Loucy (cell line): ENCODE measurements around the gene NDUFB10.

ENCODE experiments used
- H2AFZ ChIP-seq: fragments of 200-600 bp; sonication (generic); 2 replicates; pipeline ENCODE4 v1.6.0; 2016; ENCODE audit warnings: antibody characterized with exemption, mild to moderate bottlenecking, low read length, moderate library complexity
- H3F3A ChIP-seq: fragments of 200-600 bp; 2 replicates; pipeline ENCODE4 v1.6.0; 2016; ENCODE audit warnings: antibody characterized with exemption, low read depth, mild to moderate bottlenecking
- H3K27me3 ChIP-seq: fragments of 200-600 bp; sonication (generic); 2 replicates; pipeline ENCODE4 v1.6.1; 2014; ENCODE audit warnings: low read length, mild to moderate bottlenecking; ENCODE audit not compliant: insufficient read depth, poor library complexity, severe bottlenecking
- H3K36me3 ChIP-seq: fragments of 200-600 bp; sonication (generic); 2 replicates; pipeline ENCODE4 v1.6.1; 2016; ENCODE audit warnings: low read length; ENCODE audit not compliant: insufficient read depth
- H3K4me1 ChIP-seq: fragments of 200-600 bp; sonication (generic); 2 replicates; pipeline ENCODE4 v1.5.1; 2014; ENCODE audit warnings: low read length, mild to moderate bottlenecking; ENCODE audit not compliant: insufficient read depth, poor library complexity, severe bottlenecking
- H3K4me2 ChIP-seq: fragments of 200-600 bp; sonication (generic); 2 replicates; pipeline ENCODE4 v1.6.0; 2014; ENCODE audit warnings: antibody characterized with exemption, low read length, low read depth, mild to moderate bottlenecking; ENCODE audit not compliant: poor library complexity, severe bottlenecking
- H3K4me3 ChIP-seq: fragments of 200-600 bp; sonication (generic); 2 replicates; pipeline ENCODE4 v1.5.1; 2014; ENCODE audit warnings: low read length, mild to moderate bottlenecking, mixed read lengths; ENCODE audit not compliant: poor library complexity, severe bottlenecking
- H3K79me2 ChIP-seq: fragments of 200-600 bp; sonication (generic); 2 replicates; pipeline ENCODE4 v1.6.1; 2014; ENCODE audit warnings: low read length; ENCODE audit not compliant: insufficient read depth
- H3K9ac ChIP-seq: fragments of 200-600 bp; sonication (generic); 2 replicates; pipeline ENCODE4 v1.6.0; 2014; ENCODE audit warnings: mild to moderate bottlenecking, low read depth, low read length, moderate library complexity; ENCODE audit not compliant: poor library complexity, severe bottlenecking
- H3K9me2 ChIP-seq: fragments of 200-600 bp; sonication (generic); replicated peaks from 2 replicates; pipeline ENCODE4 v1.6.1; 2016; ENCODE audit warnings: low read depth, low read length, mixed read lengths
- H3K9me3 ChIP-seq: fragments of 200-600 bp; sonication (generic); 2 replicates; pipeline ENCODE4 v1.6.1; 2014; ENCODE audit warnings: mild to moderate bottlenecking, antibody characterized with exemption, low read length, low read depth; ENCODE audit not compliant: insufficient read depth
- H4K20me1 ChIP-seq: fragments of 200-600 bp; sonication (generic); 2 replicates; pipeline ENCODE4 v1.6.0; 2014; ENCODE audit warnings: antibody characterized with exemption, low read length, mild to moderate bottlenecking; ENCODE audit not compliant: insufficient read depth, poor library complexity, severe bottlenecking
- EZH2phosphoT487 ChIP-seq: fragments of 200-600 bp; IDR thresholded peaks from 2 replicates; pipeline ENCODE4 v1.6.1; 2018; ENCODE audit warnings: antibody characterized with exemption, mild to moderate bottlenecking, moderate library complexity, borderline replicate concordance
- TF ChIP-seq, protein P1 (sequence below): fragments of 200-600 bp; sonication (generic); conservative IDR thresholded peaks from 2 replicates; pipeline ENCODE4 v1.5.1; 2014; ENCODE audit warnings: mild to moderate bottlenecking, antibody characterized with exemption, low read length

NDUFB10 gene

DNA sequence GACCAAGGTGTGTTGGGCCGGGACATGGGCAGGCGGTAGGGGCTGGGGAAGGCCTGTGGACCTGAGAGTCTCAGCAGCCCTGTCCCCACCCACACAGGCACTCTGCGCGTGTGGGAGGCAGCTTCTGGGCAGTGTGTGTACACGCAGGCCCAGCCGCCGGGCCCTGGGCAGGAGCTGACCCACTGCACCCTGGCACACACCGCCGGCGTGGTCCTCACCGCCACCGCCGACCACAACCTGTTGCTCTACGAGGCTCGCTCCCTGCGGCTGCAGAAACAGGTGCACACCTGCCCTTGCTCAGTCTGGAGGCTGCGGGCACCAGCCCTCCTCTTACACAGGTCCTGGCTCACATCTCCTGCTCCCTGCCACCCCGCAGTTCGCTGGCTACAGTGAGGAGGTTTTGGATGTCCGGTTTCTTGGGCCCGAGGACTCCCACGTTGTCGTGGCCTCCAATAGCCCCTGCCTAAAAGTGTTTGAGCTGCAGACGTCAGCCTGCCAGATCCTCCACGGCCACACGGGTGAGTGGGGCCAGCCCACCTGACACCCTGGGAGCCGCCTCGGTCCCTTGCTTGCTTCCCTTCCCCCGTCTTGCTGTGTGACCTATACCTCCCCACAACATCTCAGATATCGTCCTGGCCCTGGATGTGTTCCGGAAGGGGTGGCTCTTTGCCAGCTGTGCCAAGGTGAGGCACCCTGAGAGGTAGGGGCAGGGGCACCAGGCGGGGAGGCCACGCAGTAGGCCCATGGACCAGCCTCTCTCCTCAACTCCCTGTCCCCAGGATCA, 16.3 kb downstream of the NDUFB10 start:
- no peaks in the 10 kb centered on the region for H3K36me3 ChIP-seq
- no peak overlapping the region for H3K4me2 ChIP-seq
- TF ChIP-seq, protein P1, sequence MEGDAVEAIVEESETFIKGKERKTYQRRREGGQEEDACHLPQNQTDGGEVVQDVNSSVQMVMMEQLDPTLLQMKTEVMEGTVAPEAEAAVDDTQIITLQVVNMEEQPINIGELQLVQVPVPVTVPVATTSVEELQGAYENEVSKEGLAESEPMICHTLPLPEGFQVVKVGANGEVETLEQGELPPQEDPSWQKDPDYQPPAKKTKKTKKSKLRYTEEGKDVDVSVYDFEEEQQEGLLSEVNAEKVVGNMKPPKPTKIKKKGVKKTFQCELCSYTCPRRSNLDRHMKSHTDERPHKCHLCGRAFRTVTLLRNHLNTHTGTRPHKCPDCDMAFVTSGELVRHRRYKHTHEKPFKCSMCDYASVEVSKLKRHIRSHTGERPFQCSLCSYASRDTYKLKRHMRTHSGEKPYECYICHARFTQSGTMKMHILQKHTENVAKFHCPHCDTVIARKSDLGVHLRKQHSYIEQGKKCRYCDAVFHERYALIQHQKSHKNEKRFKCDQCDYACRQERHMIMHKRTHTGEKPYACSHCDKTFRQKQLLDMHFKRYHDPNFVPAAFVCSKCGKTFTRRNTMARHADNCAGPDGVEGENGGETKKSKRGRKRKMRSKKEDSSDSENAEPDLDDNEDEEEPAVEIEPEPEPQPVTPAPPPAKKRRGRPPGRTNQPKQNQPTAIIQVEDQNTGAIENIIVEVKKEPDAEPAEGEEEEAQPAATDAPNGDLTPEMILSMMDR: no peak
- TF ChIP-seq EZH2phosphoT487: no peak
- peaks cover 2% of the 10 kb centered on the region; the same call in 1 of the 2 replicates for H3F3A ChIP-seq
- no peaks in the 10 kb centered on the region for H3K9me3 ChIP-seq
- no peak overlapping the region for H3K4me3 ChIP-seq
- H4K20me1 ChIP-seq: no peaks in the 10 kb centered on the region
- H3K9ac ChIP-seq: no peak overlapping the region
- peaks cover 22% of the 10 kb centered on the region; the same call in 1 of the 2 replicates for H3K79me2 ChIP-seq
- no peaks in the 10 kb centered on the region for H3K4me1 ChIP-seq
- no peaks in the 10 kb centered on the region for H3K9me2 ChIP-seq
- H2AFZ ChIP-seq: no peak overlapping the region
- no peaks in the 10 kb centered on the region for H3K27me3 ChIP-seq

DNA sequence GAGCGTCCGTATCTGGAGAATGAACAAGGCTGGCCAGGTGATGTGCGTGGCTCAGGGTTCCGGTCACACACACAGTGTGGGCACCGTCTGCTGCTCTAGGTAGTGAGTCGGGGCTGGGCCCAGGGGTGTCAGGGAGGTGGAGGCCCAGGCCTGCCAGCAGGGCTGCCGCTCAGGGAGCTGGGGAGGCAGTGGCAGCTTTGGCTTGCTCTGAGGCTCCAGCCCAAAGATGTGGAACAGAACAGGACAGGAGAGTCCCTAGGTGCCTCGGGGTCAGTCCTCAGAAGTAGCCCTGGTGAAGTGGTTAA, 16.8 kb downstream of the NDUFB10 start:
- H3K9me3 ChIP-seq: no peaks in the 10 kb centered on the region
- H3K9me2 ChIP-seq: no peaks in the 10 kb centered on the region
- H2AFZ ChIP-seq: no peak overlapping the region
- peaks cover 19% of the 10 kb centered on the region; the same call in 1 of the 2 replicates for H3K79me2 ChIP-seq
- H4K20me1 ChIP-seq: no peaks in the 10 kb centered on the region
- peaks cover 2% of the 10 kb centered on the region; the same call in 1 of the 2 replicates for H3F3A ChIP-seq
- no peak overlapping the region for H3K9ac ChIP-seq
- H3K4me1 ChIP-seq: no peaks in the 10 kb centered on the region
- no peaks in the 10 kb centered on the region for H3K36me3 ChIP-seq
- H3K4me3 ChIP-seq: no peak overlapping the region
- TF ChIP-seq, protein P1: no peak
- TF ChIP-seq EZH2phosphoT487: no peak
- no peaks in the 10 kb centered on the region for H3K27me3 ChIP-seq
- no peak overlapping the region for H3K4me2 ChIP-seq

DNA sequence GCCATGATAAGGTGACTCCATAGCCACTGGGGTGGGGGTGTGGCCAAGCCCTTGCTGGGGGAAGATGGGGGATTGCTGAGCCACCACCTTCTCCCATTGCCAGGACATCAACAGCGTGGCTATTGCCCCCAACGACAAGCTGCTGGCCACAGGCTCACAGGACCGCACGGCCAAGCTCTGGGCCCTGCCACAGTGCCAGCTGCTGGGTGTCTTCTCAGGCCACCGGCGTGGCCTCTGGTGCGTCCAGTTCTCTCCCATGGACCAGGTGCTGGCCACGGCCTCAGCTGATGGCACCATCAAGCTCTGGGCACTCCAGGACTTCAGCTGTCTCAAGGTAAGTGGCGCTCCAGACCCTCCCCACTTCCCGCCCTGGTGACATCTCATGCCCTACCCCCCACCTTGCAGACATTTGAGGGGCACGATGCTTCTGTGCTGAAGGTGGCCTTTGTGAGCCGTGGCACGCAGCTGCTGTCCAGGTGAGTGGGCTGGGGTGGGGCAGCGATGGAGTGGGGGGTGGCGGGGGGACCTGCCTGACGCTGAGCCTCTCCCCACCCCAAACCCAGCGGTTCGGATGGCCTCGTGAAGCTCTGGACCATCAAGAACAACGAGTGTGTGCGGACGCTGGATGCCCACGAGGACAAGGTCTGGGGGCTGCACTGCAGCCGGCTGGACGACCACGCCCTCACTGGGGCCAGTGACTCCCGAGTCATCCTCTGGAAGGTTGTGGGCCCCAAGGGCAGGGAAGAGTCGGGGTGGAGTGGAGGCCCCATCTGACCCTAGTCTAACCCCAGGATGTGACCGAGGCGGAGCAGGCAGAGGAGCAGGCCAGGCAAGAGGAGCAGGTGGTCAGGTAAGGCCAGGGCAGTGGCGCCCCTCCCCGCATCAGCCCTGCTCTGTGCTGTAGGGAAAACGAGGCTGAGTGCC, 17.9 kb downstream of the NDUFB10 start:
- Histone ChIP-seq H3K4me1 (no peaks in the 10 kb centered on the region), H3K4me3 (no peak overlapping the region), H3K4me2 (no peak overlapping the region), H3F3A (no peaks in the 10 kb centered on the region), H3K9me3 (no peaks in the 10 kb centered on the region), H3K9ac (no peak overlapping the region), H3K36me3 (no peaks in the 10 kb centered on the region), H4K20me1 (no peaks in the 10 kb centered on the region), H3K79me2 (peaks cover 16% of the 10 kb centered on the region; the same call in 1 of the 2 replicates), H3K9me2 (no peaks in the 10 kb centered on the region), H3K27me3 (no peaks in the 10 kb centered on the region), H2AFZ (no peak overlapping the region)
- TF ChIP-seq, protein P1: no peak
- no peak for TF ChIP-seq EZH2phosphoT487
